Cerebellar nuclear complex (tissue), 1 donor: Measurements from ENCODE around the gene ELP4.
A peak's percentile ranks its signal among the peaks of the same experiment; 100 is the strongest.

Source experiments
- DNase-seq, 2 experiments: peaks; one replicate each; lab custom pipeline; 2025; lab: John Stamatoyannopoulos, UW

The ELP4 gene

DNA sequence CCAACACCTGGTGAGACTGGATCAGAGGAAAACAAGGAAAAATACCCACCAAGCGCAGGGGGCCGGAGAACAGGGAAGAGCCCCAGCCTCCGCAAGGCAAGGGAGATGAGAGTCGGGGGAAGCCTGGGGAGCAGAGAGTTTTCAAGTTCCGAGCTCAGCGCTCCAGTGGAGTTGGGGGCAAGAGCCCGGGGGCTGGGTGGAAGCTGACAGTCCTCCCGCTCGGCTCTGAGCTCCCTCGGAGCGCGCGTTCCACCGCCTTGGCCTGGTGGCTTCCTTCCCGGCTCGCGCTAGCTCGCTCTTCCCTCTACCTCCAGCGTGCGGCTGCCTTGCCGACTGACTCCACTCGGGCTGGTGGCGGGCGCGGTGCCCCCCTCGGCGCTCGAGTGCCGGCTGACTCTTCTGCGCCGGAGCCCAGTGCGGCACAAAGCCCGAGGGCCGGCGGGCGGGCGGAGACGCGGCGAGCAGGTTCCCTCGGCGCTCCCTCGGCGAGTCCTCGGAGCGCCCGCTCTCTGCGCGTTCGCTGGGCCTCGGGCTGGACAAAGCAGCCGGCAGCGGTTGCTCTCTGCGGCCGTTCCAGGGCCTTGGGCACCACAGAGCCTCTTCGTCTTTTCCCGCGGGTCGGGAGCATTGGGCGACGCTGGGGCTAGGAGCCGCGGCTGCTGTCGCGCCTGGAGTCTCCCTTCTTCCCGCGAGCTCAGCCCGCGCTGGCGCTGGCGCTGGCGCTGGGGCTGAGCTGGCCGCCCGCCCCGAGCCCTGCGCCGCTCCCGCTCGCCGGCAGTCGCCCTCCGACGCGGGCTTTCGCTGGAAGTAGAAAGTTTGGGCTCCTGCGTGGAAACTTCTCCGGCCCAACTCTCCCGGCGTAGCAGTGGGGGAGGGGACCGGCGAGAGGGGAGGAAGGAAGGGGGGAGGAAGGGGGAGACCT lies 300.6 kb downstream of the ELP4 start:
- no peak for DNase-seq

DNA sequence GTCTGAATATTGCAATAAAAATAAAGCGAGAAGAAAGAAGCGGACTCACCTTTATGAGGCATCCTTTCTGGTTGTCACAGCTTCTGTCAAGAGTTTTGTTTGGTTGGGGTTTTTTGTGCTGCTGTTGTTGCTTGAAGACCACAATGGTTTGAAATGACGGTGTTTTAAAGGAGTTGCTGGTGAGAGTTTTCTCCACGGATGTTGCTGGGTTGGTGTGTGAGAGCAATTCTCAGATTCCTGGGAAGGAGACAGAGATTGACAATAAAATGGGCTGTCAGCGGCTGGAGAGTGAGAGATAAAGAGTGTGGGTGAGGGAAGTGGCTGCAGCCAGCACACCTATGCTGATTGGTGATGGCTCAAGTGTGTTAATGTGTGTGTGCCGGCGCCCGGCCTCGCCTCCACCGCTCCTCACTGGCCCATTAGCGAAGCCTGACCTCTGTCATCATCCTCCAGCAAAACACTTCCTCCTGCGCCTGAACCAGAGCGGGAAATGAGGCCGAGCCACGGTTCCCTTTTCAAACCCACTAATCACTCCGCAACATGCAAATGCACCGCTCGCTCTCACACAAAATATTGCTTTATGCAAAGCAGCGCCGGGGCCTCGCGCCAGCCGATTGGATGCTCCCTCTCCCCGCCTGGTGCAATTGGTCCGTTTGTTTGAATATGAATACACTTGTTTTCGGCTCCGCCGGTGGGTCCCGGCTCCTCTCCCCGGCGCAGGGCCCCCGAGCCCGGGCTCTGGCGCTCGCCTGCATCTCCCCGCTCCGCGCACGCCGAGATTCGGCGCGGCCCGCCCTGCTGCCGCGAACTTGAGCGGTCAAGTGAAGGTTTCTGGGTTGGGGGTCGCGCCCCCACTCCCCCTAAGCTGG lies 301.4 kb downstream of the ELP4 start, which contains the start of gene PAX6:
Gene PAX6, minus strand, starts transcription at position 544 of the 869 bp plus-strand sequence. CDS start 4,911 bp downstream, outside the sequence.
- peak; percentile 81 to 95 for DNase-seq

DNA sequence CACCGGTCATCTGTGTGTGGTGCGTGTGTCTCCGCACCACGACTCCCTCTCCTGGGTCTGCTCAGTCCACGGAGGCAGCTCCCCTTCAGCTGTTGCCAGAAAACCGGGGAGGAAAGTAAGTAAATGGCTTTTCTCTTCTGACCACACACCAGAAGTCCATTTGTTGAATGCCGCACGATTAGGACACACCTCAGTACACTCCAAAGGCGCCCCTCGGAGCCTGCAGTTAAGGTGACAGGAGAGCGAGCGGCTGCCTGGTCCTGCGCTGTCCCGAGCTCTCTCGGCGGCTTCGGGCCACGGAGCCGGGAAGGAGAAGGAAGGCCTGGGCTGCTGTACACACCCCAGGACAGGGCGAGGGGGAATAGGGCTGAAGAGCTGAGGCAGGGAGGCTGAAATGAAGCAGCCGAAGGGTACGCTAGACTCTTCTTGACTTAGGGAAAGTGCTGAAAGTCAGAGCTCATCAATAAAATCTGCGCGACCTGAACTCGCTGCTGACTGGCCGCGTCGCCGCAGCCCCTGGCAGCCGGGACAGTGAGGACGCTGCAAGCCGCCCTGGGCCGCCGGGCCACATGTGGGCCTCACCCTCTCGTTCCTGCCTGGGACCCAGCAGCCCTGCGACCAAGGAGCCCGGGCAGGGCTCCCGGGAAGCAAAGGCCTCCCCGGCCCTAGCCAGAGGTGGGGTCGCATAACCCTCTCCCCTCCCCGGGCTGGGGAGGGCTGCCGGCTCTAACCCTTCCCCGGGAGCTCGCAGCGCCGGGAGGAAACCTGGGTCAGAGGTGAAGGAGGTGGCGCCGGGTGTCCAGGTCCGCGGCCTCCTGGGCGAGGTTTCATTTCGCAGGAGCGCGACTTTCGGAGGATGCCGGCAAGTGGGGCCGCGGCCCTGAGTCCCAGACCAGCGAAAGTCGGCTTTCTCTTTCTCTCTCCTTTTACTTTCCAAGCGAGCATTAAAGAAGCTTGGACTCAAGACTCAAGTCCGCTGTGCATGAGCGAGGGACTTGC lies 303.1 kb downstream of the ELP4 start:
- no peak for DNase-seq

DNA sequence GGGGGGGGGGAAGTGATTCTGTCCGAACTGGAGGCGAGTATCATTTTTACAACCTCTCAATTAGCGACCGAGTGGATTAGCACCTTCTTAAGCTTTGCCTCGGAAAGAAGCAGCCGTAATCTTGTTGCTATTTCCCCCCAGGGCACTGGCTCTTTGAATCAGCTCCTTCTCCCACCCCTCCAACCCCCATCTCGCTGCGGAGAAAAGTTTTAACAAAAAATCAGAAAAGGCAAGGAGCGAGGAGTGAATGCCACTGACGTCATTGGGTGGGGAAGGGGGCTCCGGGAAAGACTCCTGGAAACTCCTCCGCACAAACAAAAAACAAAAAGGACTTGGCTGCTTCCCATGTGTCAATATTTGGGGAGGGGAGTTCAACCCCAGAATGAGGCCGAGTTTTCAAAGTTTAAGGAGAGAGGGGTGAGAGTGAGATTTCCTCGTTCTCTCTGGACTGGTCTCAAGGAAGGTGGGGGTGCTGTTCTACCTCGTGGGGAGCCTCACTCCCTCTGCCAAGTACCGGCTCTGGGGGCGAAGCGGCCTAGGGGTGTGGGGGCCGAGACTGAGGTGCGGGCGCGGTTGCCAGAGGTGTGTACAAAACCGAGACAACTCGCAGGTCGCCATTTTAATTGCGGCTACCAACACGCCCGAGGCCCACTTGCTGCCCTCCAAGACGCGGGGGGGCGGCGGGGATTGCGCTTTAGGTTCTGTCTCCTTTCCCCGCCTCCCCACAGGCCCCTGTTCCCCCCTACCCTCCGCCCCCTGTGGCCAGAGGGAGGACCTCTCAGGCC lies 304.0 kb downstream of the ELP4 start:
- no peak for DNase-seq

DNA sequence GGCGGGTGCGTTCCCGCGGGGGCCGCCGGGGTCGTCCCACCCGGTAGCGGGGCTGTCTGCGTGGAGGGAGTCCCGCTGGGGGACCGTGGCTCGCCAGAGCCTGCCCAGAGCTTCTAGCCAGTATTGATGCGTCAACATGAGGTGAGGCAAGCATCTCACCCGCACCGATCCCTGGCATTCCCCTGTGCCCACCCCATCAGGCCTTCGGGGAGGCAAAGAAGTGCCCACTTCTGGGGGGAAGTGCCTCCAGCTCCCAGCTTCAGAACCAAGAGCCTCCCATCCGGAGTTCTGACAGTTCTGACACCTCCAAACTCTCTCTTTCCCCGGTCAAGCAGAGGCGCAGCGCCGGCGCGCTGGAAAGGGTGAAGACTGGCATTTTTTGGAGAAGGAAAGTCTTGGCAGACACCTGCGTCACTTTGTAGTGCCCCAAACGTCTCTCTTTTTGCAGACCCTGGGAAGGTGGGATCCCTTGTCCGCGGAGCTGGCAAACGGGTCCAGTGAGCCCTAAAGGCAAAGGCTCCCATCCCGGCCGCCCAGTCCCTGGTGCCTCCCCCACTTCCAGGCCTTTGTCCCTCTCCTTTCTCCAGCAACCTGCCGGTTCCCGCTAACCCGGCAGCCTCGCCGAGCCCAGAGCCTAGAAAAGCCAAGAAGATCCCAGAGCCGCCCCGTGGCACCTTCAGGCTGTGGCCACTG lies 304.8 kb downstream of the ELP4 start:
- DNase-seq, result peak in 1 of 2 experiments; percentile 32

DNA sequence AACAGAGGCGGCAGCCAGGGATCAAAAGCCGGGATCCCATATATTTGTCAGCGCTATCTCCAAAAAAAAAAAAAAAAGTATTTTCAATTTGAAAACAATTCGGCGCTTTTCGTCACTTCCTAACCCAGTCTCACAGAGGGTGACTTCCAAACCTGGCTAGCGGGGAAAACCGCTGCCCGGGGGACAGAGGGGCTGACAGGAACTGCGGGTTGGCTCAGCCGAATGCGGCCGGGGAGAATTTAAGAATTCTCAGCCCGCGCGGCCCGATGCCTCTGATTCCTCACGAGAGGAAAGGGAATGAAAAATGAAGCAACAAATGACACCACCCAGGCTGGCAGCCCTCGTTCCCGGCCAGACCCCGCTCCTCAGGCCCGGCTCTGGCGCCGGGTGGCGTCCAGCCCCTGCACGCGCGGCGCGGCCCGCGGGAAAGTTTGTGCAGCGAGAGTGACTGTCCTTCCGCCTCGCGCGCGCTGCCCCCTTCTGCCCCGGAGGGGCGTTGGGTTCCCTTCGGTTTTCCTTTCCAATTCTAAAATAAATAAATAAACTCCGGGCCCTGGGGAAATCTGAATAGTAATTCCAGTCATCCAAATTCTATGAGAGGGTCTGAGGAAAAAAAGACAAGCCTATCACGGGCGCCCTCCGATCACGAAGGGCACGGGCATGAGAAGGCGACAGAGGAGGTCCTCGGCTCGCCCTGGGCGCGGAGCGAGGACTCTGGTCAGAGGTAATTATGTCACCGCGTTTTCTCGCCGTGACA lies 306.3 kb downstream of the ELP4 start:
- no peak for DNase-seq

DNA sequence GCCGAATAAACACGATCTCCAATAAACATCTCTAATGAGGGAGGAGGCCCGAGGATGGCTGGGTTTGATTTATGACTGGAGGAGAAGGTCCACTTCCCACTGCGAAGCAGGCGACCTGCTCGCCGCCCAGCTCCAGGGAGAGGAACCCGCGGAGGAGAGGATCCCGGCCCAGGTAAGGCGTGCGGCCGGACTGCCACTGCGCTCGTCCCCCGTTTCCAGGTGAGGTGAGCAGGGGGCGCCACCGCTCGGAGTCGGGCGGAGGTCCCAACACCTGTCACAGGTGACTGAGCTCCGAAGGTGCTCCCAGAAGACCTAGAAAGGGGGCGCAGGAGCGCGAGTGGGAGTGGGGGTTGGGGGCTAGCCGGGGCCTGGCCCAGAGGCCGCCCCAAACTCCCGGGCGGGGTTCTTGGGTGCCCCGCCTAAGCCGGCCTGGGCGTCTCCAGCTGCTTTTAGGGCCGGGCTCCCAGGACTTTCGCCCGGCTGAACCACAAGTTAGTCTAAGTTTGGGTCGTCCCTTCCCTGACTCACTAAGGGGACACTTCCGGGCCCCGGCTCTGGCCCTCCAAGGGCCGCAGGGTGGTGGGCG lies 307.0 kb downstream of the ELP4 start:
- no peak for DNase-seq

DNA sequence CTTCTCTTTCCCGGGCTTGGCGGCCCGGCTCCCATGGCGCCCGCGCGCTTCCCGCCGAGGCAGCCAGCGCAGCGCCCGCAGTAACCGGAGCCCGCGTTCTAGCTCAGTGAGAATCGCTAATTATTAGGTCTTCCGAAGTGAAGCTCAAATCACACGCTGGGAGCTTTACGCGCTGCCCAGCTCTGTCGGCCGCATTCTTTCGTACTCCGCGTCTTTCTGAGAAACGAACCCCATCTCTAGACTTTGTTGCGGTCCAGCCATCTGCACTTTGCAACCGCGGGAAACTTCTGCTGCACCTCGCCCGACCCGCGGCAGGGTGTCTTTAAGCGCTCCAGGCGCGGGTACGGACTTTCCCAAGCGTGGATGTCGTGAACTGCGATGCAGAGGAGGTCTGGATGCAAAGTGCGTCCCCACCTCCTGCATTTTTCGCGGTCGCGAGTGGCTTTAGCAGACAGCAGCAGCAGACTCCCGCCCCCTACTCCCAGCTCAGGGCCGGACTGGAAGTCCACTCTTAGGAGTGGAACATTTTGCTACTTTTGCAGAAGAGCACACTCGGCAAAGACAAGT lies 307.6 kb downstream of the ELP4 start:
- no peak for DNase-seq

DNA sequence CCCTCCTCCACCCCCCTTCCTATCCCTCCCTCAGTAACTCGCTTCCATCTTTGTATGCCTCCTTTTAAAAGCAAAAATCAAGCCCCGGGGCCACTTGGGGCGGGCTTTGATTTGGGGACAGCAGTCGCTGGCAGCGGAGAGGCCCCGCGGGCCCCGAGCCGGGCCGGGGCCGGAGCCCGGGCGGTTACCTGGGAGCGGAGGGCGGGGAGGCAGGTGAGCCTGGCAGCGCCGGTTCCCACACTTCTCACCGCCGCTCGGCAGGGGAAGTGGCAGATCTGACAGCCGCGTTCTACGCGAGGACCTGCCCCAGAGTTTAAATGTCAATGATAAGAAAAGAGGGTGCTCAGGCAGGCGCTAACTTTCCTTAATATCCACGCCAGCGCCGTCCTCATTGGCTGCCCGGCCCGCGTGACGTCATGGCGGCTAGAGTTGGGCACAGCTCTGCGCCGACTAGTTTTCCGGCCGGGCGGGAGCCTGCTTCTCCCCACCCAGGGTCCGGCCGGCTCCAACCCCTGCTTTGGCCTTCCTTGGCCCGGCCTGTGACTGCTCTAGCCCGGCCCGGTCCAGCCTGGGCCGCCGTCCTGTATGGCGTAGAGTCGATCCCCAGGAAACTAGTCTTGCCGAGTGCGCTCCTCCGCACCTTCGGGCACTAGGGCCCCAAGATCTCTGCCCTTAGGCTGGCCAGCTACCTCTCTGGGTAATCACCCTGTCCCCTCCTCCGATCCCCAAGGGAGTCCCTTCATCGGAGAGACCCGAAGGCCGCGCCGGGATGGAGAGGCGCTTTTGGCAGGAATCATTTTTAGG lies 308.3 kb downstream of the ELP4 start:
- DNase-seq, result peak in 1 of 2 experiments; percentile 26

DNA sequence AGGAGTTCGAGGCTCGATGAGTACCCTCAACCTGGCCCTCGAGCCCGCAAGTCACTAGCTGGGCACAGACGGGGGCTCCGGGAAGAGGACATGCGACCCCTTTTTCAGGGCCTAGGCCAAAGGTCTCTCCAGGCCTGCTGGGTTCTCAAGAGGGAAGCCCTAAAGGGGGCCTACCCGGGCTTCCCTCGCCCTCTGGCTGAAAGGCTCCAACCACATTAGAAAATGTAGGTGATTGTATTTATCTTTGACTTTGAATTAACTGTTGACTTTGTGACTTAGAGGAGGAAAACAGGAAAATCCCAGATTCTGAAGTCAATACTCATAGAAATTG lies 308.8 kb downstream of the ELP4 start:
- no peak for DNase-seq

DNA sequence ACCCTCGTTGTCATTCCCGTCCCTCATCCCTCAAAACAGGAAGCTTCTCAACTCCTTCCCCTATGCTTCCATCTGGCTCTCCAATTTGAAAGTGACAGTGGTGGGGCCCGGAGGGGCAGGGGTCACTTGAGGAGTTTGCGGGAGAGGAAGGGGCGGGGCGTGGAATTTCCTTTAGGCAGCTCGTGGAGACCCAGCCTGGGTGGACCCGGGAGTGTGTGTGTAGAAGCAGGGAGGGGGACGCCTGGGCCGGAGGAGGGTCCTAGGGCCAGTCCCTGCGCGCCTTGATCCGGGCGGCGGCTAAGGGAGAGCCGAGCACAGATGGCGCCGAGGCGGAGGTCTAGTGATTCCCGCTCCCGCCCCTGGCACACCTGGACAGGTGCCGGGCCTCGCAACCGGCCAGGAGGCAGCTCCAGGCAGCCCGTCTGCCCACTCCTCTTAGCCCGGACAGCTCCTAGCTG lies 309.3 kb downstream of the ELP4 start:
- DNase-seq, result no peak

DNA sequence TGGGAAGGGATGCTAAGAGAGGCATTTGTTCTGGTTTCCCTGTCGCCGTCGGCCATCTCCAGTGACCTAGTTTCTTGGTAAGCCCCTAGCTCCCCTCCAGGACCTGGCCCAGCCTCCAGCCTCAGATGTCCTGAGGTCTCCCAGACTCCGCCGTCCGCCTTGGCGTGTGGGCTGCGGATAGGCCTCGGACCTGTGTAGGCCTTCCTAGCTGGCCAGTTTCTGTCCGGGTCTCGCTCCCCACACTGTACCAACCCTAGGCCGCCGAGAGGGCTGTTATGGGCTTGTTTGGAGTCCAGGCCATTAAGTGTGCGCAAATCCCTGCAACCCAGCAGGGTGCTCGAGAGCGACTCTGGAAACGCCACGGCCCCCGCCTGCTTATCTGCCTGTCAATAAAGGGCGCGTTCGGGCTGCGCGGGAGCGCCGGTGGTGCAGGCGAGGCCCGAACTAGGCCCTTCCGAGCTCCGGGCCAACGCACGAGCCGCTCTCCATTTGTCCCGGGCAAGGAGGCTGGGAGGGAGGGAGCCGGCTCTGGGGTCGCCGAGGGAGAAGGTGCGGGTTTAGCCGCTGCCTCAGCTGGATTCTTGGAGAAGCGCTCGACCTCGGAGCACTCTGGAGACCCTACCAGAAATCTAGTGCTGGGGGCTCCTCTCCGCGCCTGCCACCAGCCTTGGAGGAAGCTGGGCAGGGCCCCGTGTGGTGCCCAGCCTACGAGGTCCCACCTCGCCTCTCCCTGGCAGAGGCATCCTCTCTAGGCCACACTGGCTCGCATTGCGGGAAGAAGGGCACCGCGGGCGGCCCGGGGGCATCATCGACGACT lies 310.3 kb downstream of the ELP4 start:
- DNase-seq, result no peak

DNA sequence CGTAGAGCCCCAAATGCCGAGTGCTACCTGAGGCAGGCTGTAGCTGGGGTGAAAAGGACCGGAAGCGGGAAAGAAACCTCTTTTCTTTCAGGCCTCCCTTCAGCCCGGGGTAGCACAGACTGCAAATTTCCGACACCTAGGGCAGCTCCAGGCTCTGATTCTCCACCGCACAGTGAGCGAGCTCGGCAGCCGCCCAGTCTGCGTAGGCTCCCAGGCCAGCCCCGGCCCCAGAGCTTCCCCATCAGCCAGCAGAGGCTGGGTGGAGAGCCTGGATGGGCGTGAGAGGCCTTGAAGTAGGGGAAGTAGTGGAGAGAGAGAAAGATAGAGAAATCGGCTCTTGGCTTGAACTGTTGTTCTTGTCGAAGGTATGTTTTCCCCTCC lies 310.9 kb downstream of the ELP4 start:
- no peak for DNase-seq

DNA sequence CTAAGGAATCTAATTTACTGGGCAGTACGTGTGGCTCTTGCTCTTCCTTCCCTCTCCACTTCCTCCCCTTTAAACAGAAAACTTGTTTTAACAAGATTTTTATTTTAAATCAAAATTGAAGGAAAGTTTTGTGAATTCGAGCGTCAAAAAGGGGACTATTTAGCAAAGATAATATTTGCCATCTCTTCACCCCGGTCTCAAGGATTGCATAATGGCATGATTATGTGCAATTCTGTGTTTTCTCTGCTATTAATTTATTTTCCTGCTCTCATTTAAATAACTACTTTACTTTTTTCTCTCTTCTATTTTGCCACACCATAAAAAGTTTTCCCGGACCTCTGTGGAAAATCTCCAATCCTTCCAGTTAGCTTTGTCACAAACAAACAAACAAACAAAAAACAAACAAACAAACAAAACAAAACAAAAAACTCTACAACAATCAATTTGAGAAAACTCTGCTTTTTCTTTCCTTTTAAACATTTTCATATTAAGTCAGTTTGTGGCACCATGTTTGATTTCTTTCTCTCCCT lies 311.7 kb downstream of the ELP4 start:
- DNase-seq, result no peak

DNA sequence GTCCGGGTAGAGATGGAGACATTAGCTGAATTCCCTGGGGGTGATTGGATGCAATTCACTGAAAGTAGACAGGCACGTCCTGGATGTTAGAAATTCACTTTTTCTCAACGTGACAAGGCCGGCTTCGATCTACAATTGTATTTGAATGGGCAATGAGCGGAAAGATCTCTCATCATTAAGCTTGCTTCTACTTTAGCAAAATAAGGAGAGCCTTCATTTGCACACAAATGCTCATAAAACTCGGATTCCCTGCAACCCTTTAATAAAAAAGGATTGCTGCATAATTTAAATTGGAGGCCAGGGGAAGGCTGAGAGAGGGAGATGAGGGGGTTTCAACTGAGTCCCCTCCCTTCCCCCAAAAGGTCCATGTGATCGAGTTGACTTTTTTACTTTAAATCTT lies 312.2 kb downstream of the ELP4 start:
- no peak for DNase-seq

DNA sequence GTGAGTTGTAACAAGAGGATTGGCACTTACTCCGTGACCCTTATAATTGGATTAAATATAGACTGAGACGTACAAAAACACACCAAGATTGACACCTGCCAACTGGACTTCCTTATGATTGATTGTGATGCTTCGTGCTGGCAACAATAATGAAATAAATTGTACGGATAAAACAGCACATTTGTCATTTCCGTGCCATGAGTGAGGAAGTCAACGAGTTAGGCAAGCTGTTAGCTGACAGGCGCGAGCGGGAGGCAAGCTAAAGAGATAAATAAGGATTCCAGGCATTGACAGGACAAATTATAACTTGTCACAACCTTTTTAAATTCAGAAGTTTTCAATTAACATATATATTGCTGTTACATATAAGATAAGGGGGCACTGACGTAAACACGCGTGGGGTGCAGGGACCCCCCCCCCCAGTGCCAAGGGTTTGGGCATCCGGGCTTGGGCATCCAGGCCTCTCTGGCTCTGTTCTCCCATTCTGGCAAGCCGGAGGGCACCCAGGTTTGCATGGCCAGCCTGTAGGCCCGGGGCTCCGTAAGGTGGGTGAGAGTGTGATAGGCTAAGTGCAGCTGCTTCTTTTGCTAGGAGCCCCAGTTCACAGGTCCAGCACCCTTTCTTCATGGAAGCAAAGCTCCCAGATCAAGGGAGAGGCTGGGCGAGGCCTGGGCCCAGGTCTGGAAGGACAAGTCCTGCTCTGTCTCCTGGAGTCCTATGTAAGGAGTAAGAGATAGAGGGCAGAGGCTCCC lies 312.8 kb downstream of the ELP4 start:
- no peak for DNase-seq
